GM12801 (cell line): ENCODE measurements around the gene PIBF1.

Experiments
- CTCF ChIP-seq: IDR thresholded peaks from one replicate; pipeline ENCODE4 v1.5.1; 2011; ENCODE audit warnings: control low read depth; ENCODE audit not compliant: insufficient read length; ENCODE audit errors: extremely low read depth

PIBF1 gene

GRCh38 chr13:73055813-73056564 is 274.1 kb downstream of the PIBF1 start:
- no peak for TF ChIP-seq CTCF

GRCh38 chr13:73056565-73056962 is 274.6 kb downstream of the PIBF1 start:
- no peak for TF ChIP-seq CTCF

GRCh38 chr13:73057284-73058063 is 275.5 kb downstream of the PIBF1 start:
- no peak for TF ChIP-seq CTCF

GRCh38 chr13:73058064-73058313 is 276.1 kb downstream of the PIBF1 start:
- no peak for TF ChIP-seq CTCF

- TF ChIP-seq CTCF, result no peak
Measured at GRCh38 chr13:73058432-73058735, 276.5 kb downstream of the PIBF1 start.

- no peak for TF ChIP-seq CTCF
Measured at GRCh38 chr13:73058736-73059459, 277.0 kb downstream of the PIBF1 start, which contains the start of gene KLF5. TSS of gene KLF5 (plus strand) at chr13:73059005. CDS start at chr13:73059328, 323 bp downstream.

GRCh38 chr13:73059460-73060250 is 277.7 kb downstream of the PIBF1 start:
- TF ChIP-seq CTCF, result no peak
